H1 (cell line): ENCODE data around the gene CHCHD6. TPM values are rescaled to one million over a fixed set of nuclear protein-coding genes. Genes with fewer than 3 reads are reported as not detected.

Experiments used
- ASH2L ChIP-seq: fragments of 200-600, 300-600 bp; sonication (generic); IDR thresholded peaks from one replicate; pipeline ENCODE4 v1.7.1; 2017; ENCODE audit warnings: low read length
- CHD1 ChIP-seq: IDR thresholded peaks from 2 replicates; pipeline ENCODE4 v1.6.1; 2012; ENCODE audit warnings: low read depth, low read length, improper control_type of control experiment
- CHD2 ChIP-seq: IDR thresholded peaks from 2 replicates; pipeline ENCODE4 v1.6.1; 2012; ENCODE audit warnings: low read length, improper control_type of control experiment
- CTBP2 ChIP-seq: IDR thresholded peaks from 2 replicates; pipeline ENCODE4 v1.7.0; 2011; ENCODE audit warnings: borderline replicate concordance, mild to moderate bottlenecking, moderate library complexity, mixed read lengths, low read length; ENCODE audit not compliant: insufficient read depth, insufficient read length
- JUND ChIP-seq: IDR thresholded peaks from 2 replicates; pipeline ENCODE4 v1.6.1; 2011; ENCODE audit warnings: mild to moderate bottlenecking, improper control_type of control experiment, low read length
- KDM4A ChIP-seq: IDR thresholded peaks from one replicate; pipeline ENCODE4 v1.7.1; 2012; ENCODE audit warnings: low read depth, mild to moderate bottlenecking, moderate library complexity, low read length, inconsistent platforms; ENCODE audit not compliant: severe bottlenecking
- NANOG ChIP-seq: IDR thresholded peaks from 2 replicates; pipeline ENCODE4 v1.6.1; 2011; ENCODE audit warnings: low read length, low read depth, mild to moderate bottlenecking, inconsistent platforms; ENCODE audit not compliant: insufficient read depth, poor library complexity, severe bottlenecking
- YY1 ChIP-seq: IDR thresholded peaks from 2 replicates; pipeline ENCODE4 v1.6.1; 2011; ENCODE audit warnings: low read depth, mild to moderate bottlenecking, low read length
- ZNF274 ChIP-seq: IDR thresholded peaks from 2 replicates; pipeline ENCODE4 v1.7.0; 2012; ENCODE audit warnings: low read length, borderline replicate concordance; ENCODE audit errors: extremely low read depth
- polyA plus RNA-seq, 7 experiments: library from polyadenylated mRNA; depleted of rRNA in 3 of 7; stranded (reverse) in 5 of 7; unstranded in 2 of 7; fragments of >200 nt in 5 of 7; fragments of 200-250 nt in 2 of 7; gene quantifications; 1 replicate in 5 of 7; 2 replicates in 1 of 7; 4 replicates in 1 of 7; pipeline versions ENCODE4 v1.2.1 to v1.2.3, GENCODE V29; 2011 to 2013; ENCODE audit warnings: missing spikeins in 2 of 7, mixed read lengths in 2 of 7
- total RNA-seq: library from RNA; stranded (reverse); fragmentation: NEBNext Ultra II Directional; extraction: Animal tissue kit (Norgen Biotek cat#: 25700); gene quantifications from 2 replicates; pipeline ENCODE4 v1.2.1, GENCODE V29; 2021
- TF ChIP-seq, protein P1 (sequence below): fragments of 300-600 bp; sonication (generic); IDR thresholded peaks from 2 replicates; pipeline ENCODE4 v1.7.1; 2012; ENCODE audit warnings: low read length, moderate library complexity, mild to moderate bottlenecking, inconsistent platforms; ENCODE audit not compliant: insufficient replicate concordance
- TF ChIP-seq, protein P2 (sequence below): IDR thresholded peaks from 2 replicates; pipeline ENCODE4 v1.6.1; 2011; ENCODE audit warnings: low read depth, mild to moderate bottlenecking, low read length; ENCODE audit not compliant: insufficient read depth

Gene CHCHD6
- total and polyA plus RNA-seq, 2 of the 8 experiments (the other 6 are each of a cell fraction or from before 2014, with no cell fraction given): 32.4 to 37.6 TPM

GRCh38 chr3:126777366-126777765 lies 73.3 kb downstream of the CHCHD6 start (continued):
- TF ChIP-seq, protein P1, sequence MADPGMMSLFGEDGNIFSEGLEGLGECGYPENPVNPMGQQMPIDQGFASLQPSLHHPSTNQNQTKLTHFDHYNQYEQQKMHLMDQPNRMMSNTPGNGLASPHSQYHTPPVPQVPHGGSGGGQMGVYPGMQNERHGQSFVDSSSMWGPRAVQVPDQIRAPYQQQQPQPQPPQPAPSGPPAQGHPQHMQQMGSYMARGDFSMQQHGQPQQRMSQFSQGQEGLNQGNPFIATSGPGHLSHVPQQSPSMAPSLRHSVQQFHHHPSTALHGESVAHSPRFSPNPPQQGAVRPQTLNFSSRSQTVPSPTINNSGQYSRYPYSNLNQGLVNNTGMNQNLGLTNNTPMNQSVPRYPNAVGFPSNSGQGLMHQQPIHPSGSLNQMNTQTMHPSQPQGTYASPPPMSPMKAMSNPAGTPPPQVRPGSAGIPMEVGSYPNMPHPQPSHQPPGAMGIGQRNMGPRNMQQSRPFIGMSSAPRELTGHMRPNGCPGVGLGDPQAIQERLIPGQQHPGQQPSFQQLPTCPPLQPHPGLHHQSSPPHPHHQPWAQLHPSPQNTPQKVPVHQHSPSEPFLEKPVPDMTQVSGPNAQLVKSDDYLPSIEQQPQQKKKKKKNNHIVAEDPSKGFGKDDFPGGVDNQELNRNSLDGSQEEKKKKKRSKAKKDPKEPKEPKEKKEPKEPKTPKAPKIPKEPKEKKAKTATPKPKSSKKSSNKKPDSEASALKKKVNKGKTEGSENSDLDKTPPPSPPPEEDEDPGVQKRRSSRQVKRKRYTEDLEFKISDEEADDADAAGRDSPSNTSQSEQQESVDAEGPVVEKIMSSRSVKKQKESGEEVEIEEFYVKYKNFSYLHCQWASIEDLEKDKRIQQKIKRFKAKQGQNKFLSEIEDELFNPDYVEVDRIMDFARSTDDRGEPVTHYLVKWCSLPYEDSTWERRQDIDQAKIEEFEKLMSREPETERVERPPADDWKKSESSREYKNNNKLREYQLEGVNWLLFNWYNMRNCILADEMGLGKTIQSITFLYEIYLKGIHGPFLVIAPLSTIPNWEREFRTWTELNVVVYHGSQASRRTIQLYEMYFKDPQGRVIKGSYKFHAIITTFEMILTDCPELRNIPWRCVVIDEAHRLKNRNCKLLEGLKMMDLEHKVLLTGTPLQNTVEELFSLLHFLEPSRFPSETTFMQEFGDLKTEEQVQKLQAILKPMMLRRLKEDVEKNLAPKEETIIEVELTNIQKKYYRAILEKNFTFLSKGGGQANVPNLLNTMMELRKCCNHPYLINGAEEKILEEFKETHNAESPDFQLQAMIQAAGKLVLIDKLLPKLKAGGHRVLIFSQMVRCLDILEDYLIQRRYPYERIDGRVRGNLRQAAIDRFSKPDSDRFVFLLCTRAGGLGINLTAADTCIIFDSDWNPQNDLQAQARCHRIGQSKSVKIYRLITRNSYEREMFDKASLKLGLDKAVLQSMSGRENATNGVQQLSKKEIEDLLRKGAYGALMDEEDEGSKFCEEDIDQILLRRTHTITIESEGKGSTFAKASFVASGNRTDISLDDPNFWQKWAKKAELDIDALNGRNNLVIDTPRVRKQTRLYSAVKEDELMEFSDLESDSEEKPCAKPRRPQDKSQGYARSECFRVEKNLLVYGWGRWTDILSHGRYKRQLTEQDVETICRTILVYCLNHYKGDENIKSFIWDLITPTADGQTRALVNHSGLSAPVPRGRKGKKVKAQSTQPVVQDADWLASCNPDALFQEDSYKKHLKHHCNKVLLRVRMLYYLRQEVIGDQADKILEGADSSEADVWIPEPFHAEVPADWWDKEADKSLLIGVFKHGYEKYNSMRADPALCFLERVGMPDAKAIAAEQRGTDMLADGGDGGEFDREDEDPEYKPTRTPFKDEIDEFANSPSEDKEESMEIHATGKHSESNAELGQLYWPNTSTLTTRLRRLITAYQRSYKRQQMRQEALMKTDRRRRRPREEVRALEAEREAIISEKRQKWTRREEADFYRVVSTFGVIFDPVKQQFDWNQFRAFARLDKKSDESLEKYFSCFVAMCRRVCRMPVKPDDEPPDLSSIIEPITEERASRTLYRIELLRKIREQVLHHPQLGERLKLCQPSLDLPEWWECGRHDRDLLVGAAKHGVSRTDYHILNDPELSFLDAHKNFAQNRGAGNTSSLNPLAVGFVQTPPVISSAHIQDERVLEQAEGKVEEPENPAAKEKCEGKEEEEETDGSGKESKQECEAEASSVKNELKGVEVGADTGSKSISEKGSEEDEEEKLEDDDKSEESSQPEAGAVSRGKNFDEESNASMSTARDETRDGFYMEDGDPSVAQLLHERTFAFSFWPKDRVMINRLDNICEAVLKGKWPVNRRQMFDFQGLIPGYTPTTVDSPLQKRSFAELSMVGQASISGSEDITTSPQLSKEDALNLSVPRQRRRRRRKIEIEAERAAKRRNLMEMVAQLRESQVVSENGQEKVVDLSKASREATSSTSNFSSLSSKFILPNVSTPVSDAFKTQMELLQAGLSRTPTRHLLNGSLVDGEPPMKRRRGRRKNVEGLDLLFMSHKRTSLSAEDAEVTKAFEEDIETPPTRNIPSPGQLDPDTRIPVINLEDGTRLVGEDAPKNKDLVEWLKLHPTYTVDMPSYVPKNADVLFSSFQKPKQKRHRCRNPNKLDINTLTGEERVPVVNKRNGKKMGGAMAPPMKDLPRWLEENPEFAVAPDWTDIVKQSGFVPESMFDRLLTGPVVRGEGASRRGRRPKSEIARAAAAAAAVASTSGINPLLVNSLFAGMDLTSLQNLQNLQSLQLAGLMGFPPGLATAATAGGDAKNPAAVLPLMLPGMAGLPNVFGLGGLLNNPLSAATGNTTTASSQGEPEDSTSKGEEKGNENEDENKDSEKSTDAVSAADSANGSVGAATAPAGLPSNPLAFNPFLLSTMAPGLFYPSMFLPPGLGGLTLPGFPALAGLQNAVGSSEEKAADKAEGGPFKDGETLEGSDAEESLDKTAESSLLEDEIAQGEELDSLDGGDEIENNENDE: no peak
- TF ChIP-seq KDM4A: no peak
- TF ChIP-seq YY1: no peak
- TF ChIP-seq, protein P2, sequence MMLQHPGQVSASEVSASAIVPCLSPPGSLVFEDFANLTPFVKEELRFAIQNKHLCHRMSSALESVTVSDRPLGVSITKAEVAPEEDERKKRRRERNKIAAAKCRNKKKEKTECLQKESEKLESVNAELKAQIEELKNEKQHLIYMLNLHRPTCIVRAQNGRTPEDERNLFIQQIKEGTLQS: no peak
- TF ChIP-seq CHD1: no peak
- no peak for TF ChIP-seq ZNF274
- TF ChIP-seq NANOG: no peak
- TF ChIP-seq CTBP2: no peak
- no peak for TF ChIP-seq JUND
- no peak for TF ChIP-seq ASH2L
- TF ChIP-seq CHD2: no peak
